NCI-H2107 (cell line): Measurements from ENCODE around the gene PLCL2.

ENCODE experiments used
- DNase-seq: peaks from one replicate; lab custom pipeline; 2025; lab: John Stamatoyannopoulos, UW

The PLCL2 gene

GRCh38 chr3:16884748-16885592 is at the start of gene PLCL2:
TSS of gene PLCL2 (plus strand) at chr3:16884955. CDS start at chr3:16885040, 85 bp downstream.
- no peak for DNase-seq

GRCh38 chr3:16836505-16837237 is 48.1 kb upstream of the PLCL2 start:
- no peak for DNase-seq

GRCh38 chr3:16837602-16838001 is 47.2 kb upstream of the PLCL2 start:
- DNase-seq = no peak

- DNase-seq = no peak
Observed at GRCh38 chr3:16838561-16838960, 46.2 kb upstream of the PLCL2 start.

GRCh38 chr3:16839271-16840100 is 45.3 kb upstream of the PLCL2 start:
- DNase-seq = no peak

- no peak for DNase-seq
Observed at GRCh38 chr3:16840101-16840424, 44.7 kb upstream of the PLCL2 start.

GRCh38 chr3:16841041-16841753 is 43.6 kb upstream of the PLCL2 start:
- no peak for DNase-seq

GRCh38 chr3:16841904-16842271 is 42.9 kb upstream of the PLCL2 start:
- no peak for DNase-seq

GRCh38 chr3:16842272-16843270 is 42.2 kb upstream of the PLCL2 start:
- DNase-seq = peak; percentile 6

GRCh38 chr3:16844222-16844621 is 40.5 kb upstream of the PLCL2 start:
- no peak for DNase-seq

- no peak for DNase-seq
Observed at GRCh38 chr3:16844791-16845190, 40.0 kb upstream of the PLCL2 start.

GRCh38 chr3:16846373-16847080 is 38.2 kb upstream of the PLCL2 start:
- no peak for DNase-seq

- no peak for DNase-seq
Observed at GRCh38 chr3:16848007-16848406, 36.7 kb upstream of the PLCL2 start.

GRCh38 chr3:16849229-16849628 is 35.5 kb upstream of the PLCL2 start:
- DNase-seq = peak; percentile 42

- DNase-seq = no peak
Observed at GRCh38 chr3:16849795-16850194, 35.0 kb upstream of the PLCL2 start.

GRCh38 chr3:16855497-16855896 is 29.3 kb upstream of the PLCL2 start:
- DNase-seq = no peak

GRCh38 chr3:16860234-16860633 is 24.5 kb upstream of the PLCL2 start:
- DNase-seq = no peak

- no peak for DNase-seq
Observed at GRCh38 chr3:16861432-16861831, 23.3 kb upstream of the PLCL2 start.

- no peak for DNase-seq
Observed at GRCh38 chr3:16864610-16865313, 20.0 kb upstream of the PLCL2 start.
